ENCODE data around the gene PGM1. TPM values are rescaled to one million over a fixed set of nuclear protein-coding genes. Genes with fewer than 3 reads are reported as not detected.

PGM1 gene
- total and polyA plus RNA-seq, 10 of the 15 experiments (the other 5 are each of a cell fraction or from before 2014, with no cell fraction given): 22.5 to 72.6 (median 50.8) TPM

DNA sequence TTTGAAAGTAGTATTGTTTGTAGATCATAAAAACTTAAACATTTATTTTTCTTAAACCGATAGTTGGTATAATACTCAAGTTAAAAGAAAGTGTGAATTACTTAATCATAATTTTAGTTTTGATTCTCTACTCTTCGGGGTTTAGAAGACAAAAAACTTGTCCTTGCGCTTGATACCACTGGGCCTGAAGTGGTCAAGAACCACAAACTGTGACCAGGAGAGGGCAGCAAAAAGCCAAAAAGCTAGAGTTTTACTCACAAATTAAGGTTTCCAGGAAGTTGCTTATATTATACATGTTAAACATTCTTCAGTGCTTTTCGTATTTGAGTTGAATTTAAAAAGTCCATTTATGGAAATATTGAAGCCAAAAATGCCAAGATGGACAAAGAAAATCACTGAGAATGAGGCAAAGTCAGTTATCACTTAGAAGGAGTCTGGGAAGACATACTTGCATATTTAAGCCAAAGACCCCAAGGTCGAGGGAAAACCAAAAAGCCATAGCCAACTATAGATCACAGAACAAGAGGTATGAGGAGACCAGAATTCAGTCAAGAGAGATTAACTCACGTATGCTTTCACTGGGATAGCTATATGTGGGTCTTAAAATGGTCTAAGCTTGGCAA, 35.7 kb upstream of the PGM1 start (continued):
- TF ChIP-seq RCOR1 (conservative IDR thresholded peaks at IDR 0.05; ENCODE audit: low read depth, low read length) (no peak), CREB1 (IDR thresholded peaks at IDR 0.05; ENCODE audit: low read depth) (no peak), HDAC2 (IDR thresholded peaks at IDR 0.05) (no peak)
- TF ChIP-seq, protein P1, sequence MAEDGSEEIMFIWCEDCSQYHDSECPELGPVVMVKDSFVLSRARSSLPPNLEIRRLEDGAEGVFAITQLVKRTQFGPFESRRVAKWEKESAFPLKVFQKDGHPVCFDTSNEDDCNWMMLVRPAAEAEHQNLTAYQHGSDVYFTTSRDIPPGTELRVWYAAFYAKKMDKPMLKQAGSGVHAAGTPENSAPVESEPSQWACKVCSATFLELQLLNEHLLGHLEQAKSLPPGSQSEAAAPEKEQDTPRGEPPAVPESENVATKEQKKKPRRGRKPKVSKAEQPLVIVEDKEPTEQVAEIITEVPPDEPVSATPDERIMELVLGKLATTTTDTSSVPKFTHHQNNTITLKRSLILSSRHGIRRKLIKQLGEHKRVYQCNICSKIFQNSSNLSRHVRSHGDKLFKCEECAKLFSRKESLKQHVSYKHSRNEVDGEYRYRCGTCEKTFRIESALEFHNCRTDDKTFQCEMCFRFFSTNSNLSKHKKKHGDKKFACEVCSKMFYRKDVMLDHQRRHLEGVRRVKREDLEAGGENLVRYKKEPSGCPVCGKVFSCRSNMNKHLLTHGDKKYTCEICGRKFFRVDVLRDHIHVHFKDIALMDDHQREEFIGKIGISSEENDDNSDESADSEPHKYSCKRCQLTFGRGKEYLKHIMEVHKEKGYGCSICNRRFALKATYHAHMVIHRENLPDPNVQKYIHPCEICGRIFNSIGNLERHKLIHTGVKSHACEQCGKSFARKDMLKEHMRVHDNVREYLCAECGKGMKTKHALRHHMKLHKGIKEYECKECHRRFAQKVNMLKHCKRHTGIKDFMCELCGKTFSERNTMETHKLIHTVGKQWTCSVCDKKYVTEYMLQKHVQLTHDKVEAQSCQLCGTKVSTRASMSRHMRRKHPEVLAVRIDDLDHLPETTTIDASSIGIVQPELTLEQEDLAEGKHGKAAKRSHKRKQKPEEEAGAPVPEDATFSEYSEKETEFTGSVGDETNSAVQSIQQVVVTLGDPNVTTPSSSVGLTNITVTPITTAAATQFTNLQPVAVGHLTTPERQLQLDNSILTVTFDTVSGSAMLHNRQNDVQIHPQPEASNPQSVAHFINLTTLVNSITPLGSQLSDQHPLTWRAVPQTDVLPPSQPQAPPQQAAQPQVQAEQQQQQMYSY (CRISPR knock-in tag; IDR thresholded peaks at IDR 0.05): no peak

- ATAC-seq (no peak), FAIRE-seq (no peak), DNase-seq (ENCODE audit: low read depth, low spot score) (no peak)
- TF ChIP-seq POLR2AphosphoS5 (IDR thresholded peaks at IDR 0.05; ENCODE audit: low read length) (no peak), HDGF (IDR thresholded peaks at IDR 0.05) (no peak)
- no TSS peak for BruUV-seq (replicated peaks)
- Histone ChIP-seq H4K20me1 (ENCODE audit: control insufficient read depth, insufficient read depth) (no peaks in the 10 kb centered on the region), H3K79me2 (ENCODE audit: control insufficient read depth, insufficient read depth, low read length) (no peaks in the 10 kb centered on the region), H3K27me3 (replicated peaks in 1 of 2; ENCODE audit: control insufficient read depth in 2 of 2, insufficient read depth in 2 of 2, low read length in 1 of 2) (no peaks in the 10 kb centered on the region), H2AFZ (ENCODE audit: control insufficient read depth, low read depth, low read length) (no peak overlapping the region), H3K9me3 (replicated peaks; ENCODE audit: control insufficient read depth, insufficient read depth, low read length) (no peaks in the 10 kb centered on the region), H3K4me2 (ENCODE audit: control insufficient read depth, insufficient read depth) (no peak overlapping the region), H3K9ac (ENCODE audit: control insufficient read depth, insufficient read depth, low read length) (no peak overlapping the region), H3K36me3 (ENCODE audit: control insufficient read depth in 2 of 2, insufficient read depth in 2 of 2, low read length in 1 of 2) (no peaks in the 10 kb centered on the region), H3K4me1 (ENCODE audit: control insufficient read depth, insufficient read depth, low read length) (peaks cover 10% of the 10 kb centered on the region), H3K4me3 (no peak overlapping the region), H3K27ac (ENCODE audit: control insufficient read depth, insufficient read depth) (no peak overlapping the region)
- RAD21 ChIA-PET (ENCODE audit: unreplicated experiment): interaction anchor here (1.0 to 3.2 kb wide), 3 partner anchors 9 to 132 kb away, joined by 5 to 15 read pairs (median 5); partner anchors contain the start of gene PGM1
- CTCF ChIA-PET: interaction anchor here (0.7 to 6.1 kb wide), 6 partner anchors 10 to 724 kb away, joined by 3 to 48 read pairs (median 6); no protein-coding TSS in a partner anchor
- POLR2A ChIA-PET: interaction anchor here (1.0 kb wide), 1 partner anchor 132 kb away, joined by 5 read pairs; no protein-coding TSS in a partner anchor
- intact Hi-C loops (cut with micrococcal nuclease; ENCODE audit: unreplicated experiment) (no loop called here), in situ Hi-C loops (cut with MboI) (no loop called here)
- SMC1A ChIA-PET (ENCODE audit: uncharacterized antibody, unreplicated experiment): interaction anchor here (0.7 to 1.7 kb wide), 3 partner anchors 8 to 32 kb away, joined by 3 to 5 read pairs (median 3); no protein-coding TSS in a partner anchor
- WGBS (ENCODE audit: insufficient coverage, insufficient replicate concordance, low lambda C conversion rate, missing lambda C conversion rate): 96% methylated on average over 2 of the region's 2 CpGs
These were observed 33.9 kb upstream of the PGM1 start for GRCh38 chr1:63559357-63559756.

Measured in GM12878 (cell line).